Kidney (tissue), 14 donors: Measurements from ENCODE around the gene TLX2. TPM values are rescaled to one million over a fixed set of nuclear protein-coding genes. Genes with fewer than 3 reads are reported as not detected.

Experiments used
- DNase-seq, 5 donors: peaks; one replicate each; pipeline ENCODE4 v3.0.0-alpha.2; 2013 to 2020
- FAIRE-seq: peaks from 2 replicates; lab custom pipeline; 2012; peaks lifted over from hg19 to GRCh38; lab: Jason Lieb, UNC
- H3K27ac ChIP-seq, 2 donors: one replicate each; pipeline ENCODE4 v1.7.0; 2013; ENCODE audit warnings: low read depth in 2 of 2, low read length in 2 of 2, inconsistent platforms in 1 of 2
- H3K27me3 ChIP-seq: one replicate; pipeline ENCODE4 v1.7.1; 2013; ENCODE audit warnings: low read length, inconsistent platforms; ENCODE audit not compliant: control insufficient read depth, insufficient read depth
- H3K36me3 ChIP-seq, 3 donors: one replicate each; pipeline versions ENCODE4 v1.7.0 to v1.7.1; 2013; ENCODE audit warnings: low read length in 3 of 3, control low read depth in 1 of 3, inconsistent platforms in 1 of 3; ENCODE audit not compliant: insufficient read depth in 3 of 3, control insufficient read depth in 2 of 3
- H3K4me1 ChIP-seq, 3 donors: one replicate each; pipeline versions ENCODE4 v1.7.0 to v1.7.1; 2013; ENCODE audit warnings: low read length in 3 of 3, inconsistent platforms in 1 of 3, low read depth in 1 of 3; ENCODE audit not compliant: control insufficient read depth in 2 of 3, insufficient read depth in 2 of 3
- H3K4me3 ChIP-seq, 3 donors: one replicate each; pipeline versions ENCODE4 v1.7.0 to v1.8.1; 2013; ENCODE audit warnings: low read length in 3 of 3, control low read depth in 1 of 3, inconsistent platforms in 1 of 3
- H3K9ac ChIP-seq, 3 donors: one replicate each; pipeline versions ENCODE4 v1.7.0 to v1.7.1; 2013; ENCODE audit warnings: low read length in 3 of 3, control low read depth in 1 of 3, inconsistent platforms in 1 of 3
- H3K9me3 ChIP-seq, 3 donors: one replicate each; pipeline versions ENCODE4 v1.7.0 to v1.7.1; 2013; ENCODE audit warnings: low read length in 3 of 3, control low read depth in 1 of 3, inconsistent platforms in 1 of 3; ENCODE audit not compliant: control insufficient read depth in 2 of 3, insufficient read depth in 1 of 3
- intact Hi-C: fragments of 100-400 bp; cut with DNase I; formaldehyde crosslinking; loops from one replicate; pipeline ENCODE4 v1.11.1; 2022
- polyA plus RNA-seq: library from polyadenylated mRNA; stranded (reverse); fragments of 350-450 nt; fragmentation: Illumina TruSeq; extraction: RNeasy Lipid Tissue Mini Kit (QIAGEN cat#74804); gene quantifications from one replicate; pipeline ENCODE4 v1.2.3, GENCODE V29; 2014; ENCODE audit warnings: low read depth, low replicate concordance; ENCODE audit not compliant: insufficient read depth
- total RNA-seq: library from RNA; stranded (reverse); fragmentation: NEBNext Ultra II Directional; extraction: Animal tissue kit (Norgen Biotek cat#: 25700); gene quantifications from one replicate; pipeline ENCODE4 v1.2.1, GENCODE V29; 2021
- TF ChIP-seq, protein P1 (sequence below): IDR thresholded peaks from 3 replicates; pipeline ENCODE4 v1.5.1; 2012; ENCODE audit warnings: mild to moderate bottlenecking, moderate library complexity, borderline replicate concordance; ENCODE audit not compliant: insufficient read depth; ENCODE audit errors: extremely low read depth
- donor health status: control.
- donor health status: control.
- donor health status: control.
- donor health status: control.
- donor health status: control.
- donor health status: DM: yes; HTN: yes; CAD: no.
- donor health status: Normal renal cell carcinoma (clear cell type).

The TLX2 gene
- total and polyA plus RNA-seq, 2 donors from 2014 or later: not detected

DNA sequence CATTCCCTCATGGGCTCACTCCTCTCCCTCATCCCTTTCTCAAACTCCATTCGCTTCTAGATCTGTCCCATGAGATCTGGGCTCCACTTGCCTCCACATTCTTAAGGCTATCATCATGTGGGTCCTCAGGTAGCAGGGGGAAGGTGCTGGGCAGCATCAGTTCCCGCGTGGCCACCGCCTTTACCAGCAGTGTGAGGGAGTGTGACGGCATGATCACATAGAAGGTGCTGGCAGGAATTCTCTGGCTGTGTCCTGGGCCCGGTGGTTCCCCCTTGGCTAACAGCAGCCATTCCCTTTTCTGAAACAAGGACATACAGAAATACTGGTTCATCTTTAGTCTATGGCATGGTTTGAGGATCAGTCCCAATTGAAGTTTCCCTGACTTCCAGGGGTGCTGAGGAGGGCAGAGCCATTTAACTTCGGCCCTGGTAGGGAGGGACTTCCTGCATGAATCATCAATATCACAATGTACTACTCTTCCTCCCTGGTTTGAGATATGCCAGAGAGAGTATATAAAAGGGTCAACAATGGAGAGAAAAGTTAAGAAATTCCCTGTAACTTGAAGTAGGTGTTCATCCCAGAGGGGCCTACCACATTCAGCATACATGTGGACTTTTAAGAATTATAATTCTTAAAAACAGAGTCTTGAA lies 48.0 kb downstream of the TLX2 start:
- Histone ChIP-seq H3K27me3 (no peaks in the 10 kb centered on the region), H3K27ac (no peak overlapping the region), H3K36me3 (no peaks in the 10 kb centered on the region), H3K4me1 (no peaks in the 10 kb centered on the region), H3K9me3 (no peaks in the 10 kb centered on the region), H3K9ac (no peak overlapping the region), H3K4me3 (no peak overlapping the region)
- DNase-seq (no peak), FAIRE-seq (no peak)
- TF ChIP-seq, protein P1, sequence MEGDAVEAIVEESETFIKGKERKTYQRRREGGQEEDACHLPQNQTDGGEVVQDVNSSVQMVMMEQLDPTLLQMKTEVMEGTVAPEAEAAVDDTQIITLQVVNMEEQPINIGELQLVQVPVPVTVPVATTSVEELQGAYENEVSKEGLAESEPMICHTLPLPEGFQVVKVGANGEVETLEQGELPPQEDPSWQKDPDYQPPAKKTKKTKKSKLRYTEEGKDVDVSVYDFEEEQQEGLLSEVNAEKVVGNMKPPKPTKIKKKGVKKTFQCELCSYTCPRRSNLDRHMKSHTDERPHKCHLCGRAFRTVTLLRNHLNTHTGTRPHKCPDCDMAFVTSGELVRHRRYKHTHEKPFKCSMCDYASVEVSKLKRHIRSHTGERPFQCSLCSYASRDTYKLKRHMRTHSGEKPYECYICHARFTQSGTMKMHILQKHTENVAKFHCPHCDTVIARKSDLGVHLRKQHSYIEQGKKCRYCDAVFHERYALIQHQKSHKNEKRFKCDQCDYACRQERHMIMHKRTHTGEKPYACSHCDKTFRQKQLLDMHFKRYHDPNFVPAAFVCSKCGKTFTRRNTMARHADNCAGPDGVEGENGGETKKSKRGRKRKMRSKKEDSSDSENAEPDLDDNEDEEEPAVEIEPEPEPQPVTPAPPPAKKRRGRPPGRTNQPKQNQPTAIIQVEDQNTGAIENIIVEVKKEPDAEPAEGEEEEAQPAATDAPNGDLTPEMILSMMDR: no peak
- intact Hi-C loops: no loop called here

DNA sequence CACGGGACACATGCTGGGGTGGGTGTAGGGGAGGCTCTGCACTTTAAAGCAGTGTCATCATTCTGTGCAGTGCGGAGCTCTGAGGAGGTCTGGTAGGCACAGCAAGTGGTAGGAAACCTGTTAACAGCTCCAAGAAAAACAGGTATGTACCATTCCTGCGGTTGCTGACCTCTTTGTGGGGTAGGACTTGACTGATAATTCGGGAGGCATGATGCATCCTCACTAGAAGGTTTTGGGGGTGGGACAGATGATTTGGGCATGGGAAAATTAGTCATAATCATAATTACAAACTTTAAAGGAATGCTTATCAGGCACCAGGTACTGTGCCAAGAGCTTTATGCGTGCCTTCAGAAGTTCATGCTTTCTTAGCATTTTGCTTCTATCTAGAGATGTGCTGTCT lies 50.0 kb downstream of the TLX2 start:
- intact Hi-C loops: no loop called here
- FAIRE-seq: no peak

DNA sequence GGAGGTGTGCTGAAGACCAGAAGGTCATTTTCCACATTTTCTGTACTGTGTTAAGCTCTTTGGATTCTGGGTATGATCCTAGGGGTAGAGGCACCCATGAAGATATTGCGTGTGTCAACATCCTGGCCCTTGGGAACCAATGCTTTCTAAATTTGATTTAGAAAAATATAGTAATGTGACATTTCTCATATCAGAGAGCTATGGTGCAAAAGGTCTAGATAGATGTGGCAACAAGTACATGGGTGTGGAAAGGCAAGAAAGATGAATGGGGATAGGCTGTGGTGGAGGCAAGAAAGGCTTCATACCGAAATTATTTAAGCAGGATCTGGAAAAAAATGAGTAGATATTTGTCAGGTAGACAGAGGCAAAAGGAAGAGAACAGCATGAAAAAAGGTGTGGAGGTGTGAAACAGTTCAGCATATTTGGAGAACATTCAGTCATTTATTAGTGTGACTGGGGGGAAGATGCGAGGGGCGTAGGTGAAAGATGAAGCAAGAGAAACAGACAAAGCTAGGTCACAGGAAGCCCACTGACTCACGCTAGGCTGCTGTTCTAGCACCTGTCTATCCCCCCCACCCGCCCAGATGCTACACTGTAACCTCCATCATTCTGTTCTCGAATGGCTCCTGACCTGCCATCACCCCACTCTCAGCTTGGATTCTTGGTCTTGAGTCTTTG lies 52.0 kb downstream of the TLX2 start:
- no peak for DNase-seq
- H3K9ac ChIP-seq: no peak overlapping the region
- TF ChIP-seq, protein P1: no peak
- H3K36me3 ChIP-seq: no peaks in the 10 kb centered on the region
- intact Hi-C loops: no loop called here
- H3K27me3 ChIP-seq: no peaks in the 10 kb centered on the region
- H3K27ac ChIP-seq: no peak overlapping the region
- no peaks in the 10 kb centered on the region for H3K4me1 ChIP-seq
- H3K4me3 ChIP-seq: no peak overlapping the region
- no peaks in the 10 kb centered on the region for H3K9me3 ChIP-seq
- no peak for FAIRE-seq

More for the DNA sequence above, 50.0 kb downstream of the TLX2 start:
- Histone ChIP-seq H3K36me3 (no peaks in the 10 kb centered on the region), H3K27me3 (no peaks in the 10 kb centered on the region), H3K9ac (no peak overlapping the region), H3K4me3 (no peak overlapping the region), H3K4me1 (no peaks in the 10 kb centered on the region), H3K27ac (no peak overlapping the region), H3K9me3 (no peaks in the 10 kb centered on the region)
- TF ChIP-seq, protein P1: no peak
- DNase-seq: no peak
